CD4-positive, alpha-beta T cell treated with Interleukin-15 for 1 hour (primary cell): ENCODE data around the gene DPM2.
A peak's percentile ranks its signal among the peaks of the same experiment; 100 is the strongest.

ENCODE experiments used
- DNase-seq: peaks from one replicate; pipeline ENCODE4 v3.0.0-alpha.2; 2020

Gene DPM2

DNA sequence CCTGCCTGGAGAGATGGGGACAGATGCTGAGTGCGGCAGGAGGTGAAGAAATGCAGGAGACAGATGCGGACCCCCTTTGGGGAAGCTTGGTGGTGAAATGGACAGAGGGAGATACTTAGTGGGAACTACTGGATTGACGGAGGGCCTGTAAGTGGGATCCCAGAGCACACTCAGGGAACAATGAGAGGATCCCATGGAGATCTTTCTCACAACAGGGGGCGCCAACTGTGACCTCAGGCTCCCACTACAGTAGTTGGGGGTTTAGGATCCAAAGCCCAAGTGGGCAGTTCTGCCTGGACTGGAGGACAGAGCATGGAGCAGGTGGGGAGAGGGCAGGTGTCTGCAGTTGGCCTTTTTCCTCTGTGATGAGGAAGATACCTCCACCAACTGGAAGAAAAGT is 3.4 kb downstream of the DPM2 start:
- DNase-seq = no peak

DNA sequence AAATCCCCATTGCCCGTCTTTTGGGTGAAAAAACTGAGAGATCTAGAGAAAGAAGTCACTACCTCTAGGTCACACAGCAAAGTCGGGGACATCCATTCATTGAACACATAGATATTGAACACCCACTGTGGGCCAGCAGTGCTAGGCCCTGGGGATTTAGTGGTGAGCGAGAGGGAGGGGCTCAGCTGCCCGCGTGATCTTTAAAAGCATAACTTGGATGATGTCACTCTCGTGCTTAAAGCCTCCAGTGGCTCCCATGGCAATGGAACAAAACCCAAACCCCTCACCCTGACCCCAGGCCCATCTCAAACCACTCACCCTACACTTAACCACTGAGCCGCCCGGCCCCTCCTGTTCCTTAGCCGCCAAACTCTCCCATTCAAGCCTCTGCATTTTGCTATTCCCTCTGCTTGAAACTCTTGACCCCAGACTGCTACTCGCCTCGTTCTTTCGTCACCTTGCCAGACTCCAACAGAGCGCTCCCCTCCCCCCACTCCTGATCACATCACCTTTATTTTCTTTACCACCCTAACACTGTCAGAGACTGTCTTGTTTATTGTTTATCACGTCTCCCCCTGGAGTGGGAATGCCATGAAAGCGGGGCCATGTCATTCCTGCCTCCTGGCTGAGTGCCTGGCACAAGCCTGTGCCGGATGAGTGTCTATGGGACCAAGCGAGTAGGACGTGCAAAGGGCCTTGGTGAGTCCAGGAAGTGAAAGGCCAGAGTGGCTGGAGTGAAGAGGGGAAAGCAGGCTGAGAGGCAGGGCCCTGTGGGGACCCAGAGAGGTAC is 6.4 kb downstream of the DPM2 start:
- DNase-seq = peak; percentile 41

DNA sequence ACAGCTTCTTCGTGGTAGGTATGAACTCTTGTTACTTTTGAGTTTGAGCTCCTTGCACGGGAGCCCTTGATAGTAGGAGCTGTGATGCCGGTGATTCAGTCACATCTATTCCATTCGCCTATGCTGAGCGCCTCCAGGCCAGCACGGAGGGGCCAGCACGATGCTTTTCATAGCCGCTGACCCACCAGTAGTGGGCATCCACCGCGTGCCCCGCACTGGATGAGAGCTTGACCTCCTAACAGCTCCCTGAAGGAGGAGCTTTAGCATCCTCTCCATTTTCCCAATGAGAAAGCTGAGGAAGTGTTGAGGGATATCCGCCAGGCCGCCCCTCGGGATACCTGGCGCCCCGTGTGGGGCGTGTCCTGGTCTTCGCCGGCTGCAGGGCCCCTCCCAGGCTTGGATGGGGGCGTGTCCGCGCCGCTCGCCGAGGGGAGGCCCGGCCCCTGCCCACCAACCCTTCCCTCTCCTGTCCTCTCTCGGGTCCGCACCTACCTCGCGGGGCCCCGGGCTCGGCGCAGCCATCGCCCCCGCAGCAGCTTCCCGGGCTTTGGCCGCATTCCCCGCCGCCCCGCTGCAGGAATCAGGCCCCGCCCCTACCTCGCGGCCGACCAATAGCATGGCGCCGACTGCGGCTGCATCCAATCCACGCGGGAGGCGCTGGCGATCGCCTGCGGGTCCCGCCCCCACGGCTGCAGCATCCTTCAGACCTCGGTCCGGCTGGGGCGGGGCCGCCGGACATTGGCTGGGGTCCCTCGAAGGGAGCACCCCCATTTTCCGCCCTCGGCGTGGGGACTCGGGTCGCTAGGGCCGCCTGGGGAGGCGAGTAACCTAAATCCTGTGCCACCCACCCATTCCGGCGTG is 7.2 kb downstream of the DPM2 start, which contains the start of gene PIP5KL1:
Gene PIP5KL1, minus strand, starts transcription at position 547 of the 861 bp plus-strand sequence. Its CDS starts 25 bp downstream, at position 522.
- DNase-seq = peak; percentile 66

DNA sequence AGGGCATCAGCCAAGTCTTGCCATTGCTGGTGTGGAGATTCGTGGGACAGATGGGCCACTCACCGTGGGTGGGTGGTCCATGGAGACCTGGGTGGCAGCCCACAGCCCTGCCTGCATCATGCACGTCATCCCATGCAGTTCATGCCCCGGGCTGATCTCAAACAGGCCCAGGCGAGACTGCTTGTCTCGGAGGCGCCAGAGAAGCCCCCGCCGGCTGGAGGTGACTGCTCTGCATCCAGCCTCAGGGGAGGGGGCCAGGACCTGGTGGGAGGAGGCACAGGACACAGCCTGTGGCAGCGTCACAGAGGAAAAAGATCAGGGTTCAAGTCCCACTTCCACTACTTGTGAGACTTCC is 8.1 kb downstream of the DPM2 start:
- DNase-seq = no peak

- no peak for DNase-seq
These were observed 8.7 kb downstream of the DPM2 start for GRCh38 chr9:127928676-127929624.

DNA sequence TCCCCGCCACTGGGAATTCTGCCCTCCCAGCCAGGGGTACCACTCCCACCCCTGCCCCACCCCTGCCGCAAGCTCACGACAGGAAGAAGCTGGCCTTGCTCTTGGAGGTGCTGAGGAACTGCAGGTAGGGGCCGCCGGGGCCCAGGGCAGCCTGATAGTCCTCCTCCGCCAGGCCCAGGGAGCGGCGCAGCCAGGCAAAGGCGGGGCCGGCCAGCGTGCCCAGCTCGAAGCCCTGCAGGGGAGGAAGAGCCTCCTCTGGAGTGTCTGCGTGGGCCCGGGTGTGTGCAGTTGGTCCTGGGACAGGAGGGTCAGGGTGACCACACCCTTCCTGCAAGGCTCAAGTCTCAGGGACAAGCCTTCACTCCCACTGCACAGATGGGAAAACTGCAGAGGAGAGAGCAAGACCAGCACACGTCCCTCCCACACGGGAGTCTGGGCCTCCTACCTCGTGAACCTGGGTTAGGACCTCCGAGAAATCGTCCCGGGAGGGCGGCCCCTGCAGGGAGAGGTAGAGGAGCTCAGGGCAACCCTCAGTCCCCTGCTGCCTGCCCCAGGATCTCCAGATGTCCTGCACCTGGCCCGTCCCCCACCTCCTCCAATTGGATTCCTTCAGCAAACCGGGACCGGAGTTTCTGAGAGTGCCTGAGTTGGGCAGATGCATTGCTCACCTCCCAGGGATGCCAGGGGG is 9.5 kb downstream of the DPM2 start:
- DNase-seq = no peak

GRCh38 chr9:127927201-127927987 is 10.3 kb downstream of the DPM2 start:
- peak; percentile 82 for DNase-seq

- DNase-seq = no peak
These were observed 10.8 kb downstream of the DPM2 start for GRCh38 chr9:127926906-127927200.

- no peak for DNase-seq
These were observed 11.4 kb downstream of the DPM2 start for GRCh38 chr9:127925959-127926905.

- no peak for DNase-seq
These were observed 12.8 kb downstream of the DPM2 start for GRCh38 chr9:127924736-127925444.

- no peak for DNase-seq
These were observed 13.9 kb downstream of the DPM2 start for GRCh38 chr9:127923771-127924170.

GRCh38 chr9:127923046-127923445 is 14.6 kb downstream of the DPM2 start:
- no peak for DNase-seq

- DNase-seq = peak; percentile 74
These were observed 16.0 kb downstream of the DPM2 start for GRCh38 chr9:127921557-127922120.

GRCh38 chr9:127920794-127921193 is 16.9 kb downstream of the DPM2 start:
- no peak for DNase-seq

DNA sequence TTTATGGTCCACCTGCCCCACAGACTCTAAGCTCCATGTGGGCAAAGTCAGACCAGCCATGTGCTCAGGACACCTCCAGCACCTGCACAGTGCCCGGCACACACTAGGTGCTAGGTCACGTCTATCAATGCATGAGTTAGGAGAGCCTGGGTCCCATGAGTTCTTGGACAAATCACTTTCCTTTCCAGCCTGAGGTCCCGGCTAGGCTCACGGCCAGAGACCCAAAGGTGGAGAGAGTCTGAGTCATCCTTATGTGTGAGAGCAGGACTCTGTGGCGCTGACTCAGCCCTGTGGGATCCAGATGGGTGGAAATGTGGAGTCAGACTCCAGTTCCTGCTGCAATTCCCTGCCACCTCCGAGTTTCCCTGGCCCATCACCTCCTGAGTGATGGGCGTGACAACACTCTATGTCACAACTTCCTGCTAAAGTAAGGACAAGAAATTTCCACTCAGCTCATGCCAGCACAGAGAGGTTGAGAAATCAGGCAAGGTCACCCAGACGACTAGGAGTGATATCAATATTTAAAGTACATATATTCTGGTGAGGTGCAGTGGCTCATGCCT is 18.3 kb downstream of the DPM2 start:
- DNase-seq = peak; percentile 85

DNA sequence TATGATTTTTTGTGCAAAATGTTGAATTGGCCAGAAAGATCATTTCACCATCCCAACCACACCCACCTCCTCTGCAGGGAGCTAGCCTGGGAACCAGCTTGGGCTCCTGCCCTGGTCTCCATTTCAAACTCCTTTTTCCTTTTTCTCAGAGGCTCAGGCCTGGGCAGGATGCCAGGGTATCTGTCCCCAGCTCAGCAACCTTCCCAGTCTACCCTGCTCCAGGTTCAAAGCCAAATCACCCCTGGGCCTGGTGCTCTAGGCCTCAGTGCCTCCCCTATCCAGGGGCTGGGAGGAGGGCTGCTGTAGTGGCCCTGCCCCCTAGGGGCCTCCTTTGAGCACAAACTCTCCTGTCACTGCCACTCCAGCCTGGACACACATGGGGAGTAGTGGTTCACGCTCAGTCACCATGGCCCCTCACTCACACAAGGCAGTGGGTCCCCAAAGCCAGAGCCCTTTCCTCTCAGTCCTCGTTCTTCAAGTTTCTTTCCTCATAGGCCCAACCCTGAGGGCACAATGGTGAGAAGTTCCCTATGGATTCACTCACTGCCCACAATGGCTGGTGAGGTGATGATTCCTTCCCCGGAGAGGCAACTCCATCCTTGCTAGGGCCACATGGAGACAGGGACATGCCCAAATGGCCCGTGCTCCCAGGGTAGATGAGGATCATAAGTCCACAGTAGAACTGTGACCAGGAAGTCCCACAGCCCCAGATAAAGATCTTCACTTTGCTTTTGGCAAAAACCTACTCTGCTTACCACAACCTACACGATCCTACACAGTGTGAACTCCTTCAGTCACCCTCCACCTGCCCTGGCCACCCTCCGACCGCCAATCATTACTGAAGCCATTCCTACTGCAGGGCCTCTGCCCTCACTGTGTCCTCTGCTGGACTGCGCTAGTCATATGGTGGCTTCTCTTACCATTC is 19.2 kb downstream of the DPM2 start:
- no peak for DNase-seq

DNA sequence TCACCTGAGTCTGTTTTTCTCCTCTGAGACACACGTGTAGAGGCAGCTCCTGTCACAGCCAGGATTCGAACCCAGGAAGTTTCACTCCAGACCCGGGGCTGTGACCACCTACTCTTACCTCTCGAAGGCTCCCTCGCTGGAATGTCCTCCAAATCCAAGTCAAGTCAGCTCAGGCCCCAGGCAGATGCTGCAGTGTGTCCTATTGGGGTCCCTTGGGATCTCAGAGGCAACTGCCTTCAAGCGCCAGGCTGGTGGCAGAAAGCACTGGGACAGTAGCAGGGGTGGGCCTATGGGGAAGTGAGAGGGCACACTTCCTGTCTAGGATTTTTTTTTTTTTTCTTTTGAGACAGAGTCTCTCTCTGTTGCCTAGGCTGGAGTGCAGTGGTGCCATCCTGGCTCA is 20.1 kb downstream of the DPM2 start:
- DNase-seq = peak; percentile 81
